ENCODE data around the gene CES3. TPM values are rescaled to one million over a fixed set of nuclear protein-coding genes. Genes with fewer than 3 reads are reported as not detected.

CES3 gene, protein sequence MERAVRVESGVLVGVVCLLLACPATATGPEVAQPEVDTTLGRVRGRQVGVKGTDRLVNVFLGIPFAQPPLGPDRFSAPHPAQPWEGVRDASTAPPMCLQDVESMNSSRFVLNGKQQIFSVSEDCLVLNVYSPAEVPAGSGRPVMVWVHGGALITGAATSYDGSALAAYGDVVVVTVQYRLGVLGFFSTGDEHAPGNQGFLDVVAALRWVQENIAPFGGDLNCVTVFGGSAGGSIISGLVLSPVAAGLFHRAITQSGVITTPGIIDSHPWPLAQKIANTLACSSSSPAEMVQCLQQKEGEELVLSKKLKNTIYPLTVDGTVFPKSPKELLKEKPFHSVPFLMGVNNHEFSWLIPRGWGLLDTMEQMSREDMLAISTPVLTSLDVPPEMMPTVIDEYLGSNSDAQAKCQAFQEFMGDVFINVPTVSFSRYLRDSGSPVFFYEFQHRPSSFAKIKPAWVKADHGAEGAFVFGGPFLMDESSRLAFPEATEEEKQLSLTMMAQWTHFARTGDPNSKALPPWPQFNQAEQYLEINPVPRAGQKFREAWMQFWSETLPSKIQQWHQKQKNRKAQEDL
- 3.7 and 10.0 TPM in 2 replicates for total RNA-seq (2011; cell fraction: chromatin; rRNA removed; ENCODE audit: low replicate concordance)
- total RNA-seq (2011; cell fraction: nucleolus; rRNA removed): 6.3 and 12.5 TPM in 2 replicates
- 4.3 and 6.3 TPM in 2 replicates for total RNA-seq (2011; cell fraction: nucleoplasm; rRNA removed)
- total RNA-seq (2014; rRNA removed) (0.68 and 2.0 TPM in 2 replicates), total RNA-seq (2014; rRNA removed; fragmentation: Illumina TruSeq; extraction: Trizol) (0.61 and 0.65 TPM in 2 replicates), total RNA-seq (2015; rRNA removed; fragmentation: Illumina TruSeq; extraction: Trizol) (1.0 and 1.7 TPM in 2 replicates), total RNA-seq (2021) (2.2 and 2.8 TPM in 2 replicates), polyA plus RNA-seq (2011; rRNA removed) (0.60 and 4.4 TPM in 2 replicates), polyA plus RNA-seq (2014; fragmentation: Illumina TruSeq; extraction: Trizol) (0.98 and 1.2 TPM in 2 replicates), polyA plus RNA-seq (2014; fragmentation: Nextera tagmentation; extraction: Ambion mirVana) (under 1 TPM; 0.06 TPM), polyA plus RNA-seq (2014; rRNA removed) (1.3 and 3.1 TPM in 2 replicates), polyA minus RNA-seq (2011; rRNA and poly(A)+ RNA removed) (1.1 and 2.1 TPM in 2 replicates), Bru-seq, nascent RNA (percentile 42 among the genes with signal in this experiment), BruChase-seq, experiment 1, labeled RNA remaining after a 2-hour chase (percentile 37 among the genes with signal in this experiment), BruChase-seq, experiment 2, labeled RNA remaining after a 6-hour chase (percentile 39 among the genes with signal in this experiment)
- polyA plus RNA-seq (2011; cell fraction: cytosol; rRNA removed): 0.57 and 2.3 TPM in 2 replicates
- 8.2 and 24.8 TPM in 2 replicates for polyA plus RNA-seq (2011; cell fraction: nucleus; rRNA removed)
- 1.2 and 3.3 TPM in 2 replicates for polyA plus RNA-seq (2012)
- 2.2 TPM in 1 of 2 replicates, not detected in the other for polyA minus RNA-seq (2011; cell fraction: cytosol; rRNA and poly(A)+ RNA removed)
- 3.6 and 18.4 TPM in 2 replicates for polyA minus RNA-seq (2011; cell fraction: nucleus; rRNA and poly(A)+ RNA removed)
- long read RNA-seq, experiment 1, partial matches to known transcripts: 0 of 1 reads
- long read RNA-seq, experiment 1, other reads (novel, unspliced or antisense): 1 of 1 reads
- long read RNA-seq, experiment 2: 0 reads
- long read RNA-seq, experiment 3: 0 reads

DNA sequence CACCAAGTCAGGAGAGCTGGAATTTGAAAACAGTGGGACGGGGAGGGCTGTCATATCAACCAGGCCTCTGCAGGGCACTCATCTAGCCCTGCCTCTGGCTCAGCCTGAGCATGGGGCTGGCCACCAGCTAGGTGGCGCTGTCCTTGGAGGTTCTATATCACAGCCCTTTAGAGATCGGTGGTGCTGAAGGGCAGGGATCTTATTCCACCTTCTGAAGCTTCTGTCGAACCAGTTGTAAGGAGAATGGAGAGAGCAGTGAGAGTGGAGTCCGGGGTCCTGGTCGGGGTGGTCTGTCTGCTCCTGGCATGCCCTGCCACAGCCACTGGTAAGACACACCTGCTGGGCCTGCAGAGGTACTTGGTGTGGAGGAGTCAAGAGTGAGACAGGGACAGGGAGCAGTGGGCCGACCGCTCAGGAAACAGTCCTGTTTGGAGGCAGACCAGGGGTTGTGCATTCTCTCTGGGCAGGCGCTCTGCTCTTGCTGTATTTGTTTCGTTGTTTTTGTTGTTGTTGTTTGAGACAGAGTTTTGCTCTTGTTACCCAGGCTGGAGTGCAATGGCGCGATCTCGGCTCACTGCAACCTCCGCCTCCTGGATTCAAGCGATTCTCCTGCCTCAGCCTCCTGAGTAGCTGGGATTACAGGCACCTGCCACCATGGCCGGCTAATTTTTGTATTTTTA, at the start of gene CES3:
TSS of gene CES3 (plus strand) at position 202 of the 680 bp plus-strand sequence. CDS start at position 244, 42 bp downstream.
- Histone ChIP-seq H3K4me1 (replicated peaks in 1 of 2; ENCODE audit: control insufficient read depth in 2 of 2, insufficient read depth in 2 of 2, low read length in 2 of 2) (peaks cover 0 to 7% of the 10 kb centered on the region in 2 experiments; a peak in 2 of 5 replicates), H3K27me3 (ENCODE audit: control insufficient read depth in 2 of 2, insufficient read depth in 2 of 2, low read length in 2 of 2) (peaks cover 2 to 13% of the 10 kb centered on the region in 2 experiments; a peak in 2 of 5 replicates), H3K9me1 (ENCODE audit: control insufficient read depth, insufficient read depth, low read length) (no peaks in the 10 kb centered on the region), H3K27ac (ENCODE audit: extremely low read depth, low read depth, low read length) (no peak within 1 kb of the TSS; the same call in 2 of the 3 replicates), H3K4me3 (peak within 1 kb of the TSS; percentile 30), H2AFZ (ENCODE audit: low read depth, low read length) (peak within 1 kb of the TSS; percentile 99), H3K79me2 (ENCODE audit: control insufficient read depth, insufficient read depth, low read length) (no peaks in the 10 kb centered on the region), H3K9ac (ENCODE audit: insufficient read depth in 1 of 2, low read depth in 2 of 2, low read length in 2 of 2) (peak within 1 kb of the TSS; percentile 40 to 83; a peak in 3 of 4 replicates), H4K20me1 (replicated peaks; ENCODE audit: control insufficient read depth, insufficient read depth, low read length) (no peaks in the 10 kb centered on the region), H3K9me3 (replicated peaks; ENCODE audit: control insufficient read depth, insufficient read depth, low read depth, low read length) (no peaks in the 10 kb centered on the region), H3K4me2 (ENCODE audit: insufficient read depth, low read length) (peak within 1 kb of the TSS; percentile 64), H3K36me3 (ENCODE audit: control insufficient read depth, insufficient read depth, low read length) (no peaks in the 10 kb centered on the region)
- peak; percentile 81 to 90 (median 86) for DNase-seq (ENCODE audit: extremely low read depth in 1 of 4, low spot score in 3 of 4)
- CTCF ChIA-PET (ENCODE audit: low intra/inter-chr PET ratio): interaction anchor here (2.1 kb wide), 1 partner anchor 54 kb away, joined by 9 read pairs; no protein-coding TSS in a partner anchor
- in situ Hi-C loops (cut with MboI) (loop anchor here (25.0 kb wide), 2 partner anchors 201 to 451 kb away; partner anchors contain the start of genes B3GNT9, FBXL8, HSF4 and NOL3), intact Hi-C loops (cut with micrococcal nuclease) (no loop called here)
- BruUV-seq (replicated peaks): TSS peak; percentile 80
- POLR2A ChIA-PET: interaction anchor here (0.6 to 1.1 kb wide), 8 partner anchors 8 to 484 kb away, joined by 3 to 4 read pairs (median 3); no protein-coding TSS in a partner anchor
- WGBS (ENCODE audit: insufficient coverage, low coverage, missing lambda C conversion rate): 11% methylated on average over 11 of the region's 16 CpGs
- FAIRE-seq: peak; percentile 99
- ATAC-seq: peak; percentile 100
- TF ChIP-seq, protein P1, sequence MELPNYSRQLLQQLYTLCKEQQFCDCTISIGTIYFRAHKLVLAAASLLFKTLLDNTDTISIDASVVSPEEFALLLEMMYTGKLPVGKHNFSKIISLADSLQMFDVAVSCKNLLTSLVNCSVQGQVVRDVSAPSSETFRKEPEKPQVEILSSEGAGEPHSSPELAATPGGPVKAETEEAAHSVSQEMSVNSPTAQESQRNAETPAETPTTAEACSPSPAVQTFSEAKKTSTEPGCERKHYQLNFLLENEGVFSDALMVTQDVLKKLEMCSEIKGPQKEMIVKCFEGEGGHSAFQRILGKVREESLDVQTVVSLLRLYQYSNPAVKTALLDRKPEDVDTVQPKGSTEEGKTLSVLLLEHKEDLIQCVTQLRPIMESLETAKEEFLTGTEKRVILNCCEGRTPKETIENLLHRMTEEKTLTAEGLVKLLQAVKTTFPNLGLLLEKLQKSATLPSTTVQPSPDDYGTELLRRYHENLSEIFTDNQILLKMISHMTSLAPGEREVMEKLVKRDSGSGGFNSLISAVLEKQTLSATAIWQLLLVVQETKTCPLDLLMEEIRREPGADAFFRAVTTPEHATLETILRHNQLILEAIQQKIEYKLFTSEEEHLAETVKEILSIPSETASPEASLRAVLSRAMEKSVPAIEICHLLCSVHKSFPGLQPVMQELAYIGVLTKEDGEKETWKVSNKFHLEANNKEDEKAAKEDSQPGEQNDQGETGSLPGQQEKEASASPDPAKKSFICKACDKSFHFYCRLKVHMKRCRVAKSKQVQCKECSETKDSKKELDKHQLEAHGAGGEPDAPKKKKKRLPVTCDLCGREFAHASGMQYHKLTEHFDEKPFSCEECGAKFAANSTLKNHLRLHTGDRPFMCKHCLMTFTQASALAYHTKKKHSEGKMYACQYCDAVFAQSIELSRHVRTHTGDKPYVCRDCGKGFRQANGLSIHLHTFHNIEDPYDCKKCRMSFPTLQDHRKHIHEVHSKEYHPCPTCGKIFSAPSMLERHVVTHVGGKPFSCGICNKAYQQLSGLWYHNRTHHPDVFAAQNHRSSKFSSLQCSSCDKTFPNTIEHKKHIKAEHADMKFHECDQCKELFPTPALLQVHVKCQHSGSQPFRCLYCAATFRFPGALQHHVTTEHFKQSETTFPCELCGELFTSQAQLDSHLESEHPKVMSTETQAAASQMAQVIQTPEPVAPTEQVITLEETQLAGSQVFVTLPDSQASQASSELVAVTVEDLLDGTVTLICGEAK (IDR thresholded peaks at IDR 0.05): peak; percentile 46
- TF ChIP-seq, protein P1 (CRISPR knock-in tag; IDR thresholded peaks at IDR 0.05): no peak
- TF ChIP-seq XRCC5 (IDR thresholded peaks at IDR 0.05; ENCODE audit: low read depth, low read length) (peak; percentile 35; the same call in 1 of the 2 replicates), RCOR1 (IDR thresholded peaks at IDR 0.05; ENCODE audit: borderline replicate concordance in 1 of 2, low read depth in 2 of 2, low read length in 2 of 2) (peak in 1 of 2 experiments; percentile 42; a peak in 1 of 4 replicates), RB1 (IDR thresholded peaks at IDR 0.05; ENCODE audit: low read depth) (peak; percentile 60; the same call in 1 of the 2 replicates)

Data from K562 (cell line).